Cardiac septum (tissue), 1 donor: Measurements from ENCODE around the gene LGALS9C. TPM values are rescaled to one million over a fixed set of nuclear protein-coding genes. Genes with fewer than 3 reads are reported as not detected.
"Not testable (repeated sequence)": the region's sequence is repeated elsewhere in the genome, so short reads cannot be mapped to it uniquely, and the experiment has no call there.

Source experiments
- DNase-seq: peaks from one replicate; pipeline ENCODE4 v3.0.0-alpha.2; 2020; ENCODE audit warnings: low spot score
- intact Hi-C: fragments of 100-400 bp; cut with DNase I; formaldehyde crosslinking; loops from one replicate; pipeline ENCODE4 v1.14.0; 2022
- total RNA-seq: library from RNA; stranded (reverse); fragmentation: NEBNext Ultra II Directional; extraction: Animal tissue kit (Norgen Biotek cat#: 25700); gene quantifications from one replicate; pipeline ENCODE4 v1.2.1, GENCODE V29; 2021
- donor health status: DM: no; HTN: no; CAD: no.

The LGALS9C gene
- total RNA-seq, 1 donor from 2014 or later, result not detected

- DNase-seq, intact Hi-C loops: not testable (repeated sequence)
Measured at GRCh38 chr17:18474754-18475153, 1.8 kb upstream of the LGALS9C start.

GRCh38 chr17:18477367-18477766, 778 bp downstream of the LGALS9C start:
- DNase-seq, intact Hi-C loops: not testable (repeated sequence)

- DNase-seq, intact Hi-C loops: not testable (repeated sequence)
Measured at GRCh38 chr17:18478362-18478761, 1.8 kb downstream of the LGALS9C start.

GRCh38 chr17:18478977-18479595, 2.5 kb downstream of the LGALS9C start:
- DNase-seq, result not testable (repeated sequence)

GRCh38 chr17:18481775-18482174, 5.2 kb downstream of the LGALS9C start:
- intact Hi-C loops, DNase-seq: not testable (repeated sequence)

More at GRCh38 chr17:18478977-18479595, 2.5 kb downstream of the LGALS9C start:
- intact Hi-C loops, result not testable (repeated sequence)

- DNase-seq, intact Hi-C loops: not testable (repeated sequence)
Measured at GRCh38 chr17:18485936-18486464, 9.4 kb downstream of the LGALS9C start.

- intact Hi-C loops, DNase-seq: not testable (repeated sequence)
Measured at GRCh38 chr17:18487633-18488032, 11.0 kb downstream of the LGALS9C start.

- DNase-seq, result not testable (repeated sequence)
Measured at GRCh38 chr17:18488622-18489021, 12.0 kb downstream of the LGALS9C start.

GRCh38 chr17:18490016-18490415, 13.4 kb downstream of the LGALS9C start:
- DNase-seq, intact Hi-C loops: not testable (repeated sequence)

More at GRCh38 chr17:18488622-18489021, 12.0 kb downstream of the LGALS9C start:
- intact Hi-C loops, result not testable (repeated sequence)

- DNase-seq, intact Hi-C loops: not testable (repeated sequence)
Measured at GRCh38 chr17:18492712-18493480, 16.3 kb downstream of the LGALS9C start.

GRCh38 chr17:18494250-18494768, 17.7 kb downstream of the LGALS9C start:
- DNase-seq, intact Hi-C loops: not testable (repeated sequence)

GRCh38 chr17:18497044-18497443, 20.5 kb downstream of the LGALS9C start:
- intact Hi-C loops, DNase-seq: not testable (repeated sequence)

- intact Hi-C loops, DNase-seq: not testable (repeated sequence)
Measured at GRCh38 chr17:18499100-18499499, 22.5 kb downstream of the LGALS9C start.

- intact Hi-C loops, result not testable (repeated sequence)
Measured at GRCh38 chr17:18499756-18500155, 23.2 kb downstream of the LGALS9C start.

GRCh38 chr17:18500281-18500680, 23.7 kb downstream of the LGALS9C start:
- intact Hi-C loops, DNase-seq: not testable (repeated sequence)

More at GRCh38 chr17:18499756-18500155, 23.2 kb downstream of the LGALS9C start:
- DNase-seq, result not testable (repeated sequence)

GRCh38 chr17:18500816-18501215, 24.2 kb downstream of the LGALS9C start:
- DNase-seq, intact Hi-C loops: not testable (repeated sequence)

- intact Hi-C loops, DNase-seq: not testable (repeated sequence)
Measured at GRCh38 chr17:18503221-18503620, 26.6 kb downstream of the LGALS9C start.

GRCh38 chr17:18507729-18508128, 31.1 kb downstream of the LGALS9C start:
- intact Hi-C loops, DNase-seq: not testable (repeated sequence)

GRCh38 chr17:18508667-18509066, 32.1 kb downstream of the LGALS9C start:
- intact Hi-C loops, DNase-seq: not testable (repeated sequence)

- intact Hi-C loops, DNase-seq: not testable (repeated sequence)
Measured at GRCh38 chr17:18521100-18521499, 44.5 kb downstream of the LGALS9C start.
